HG02571 (cell line): ENCODE data around the gene CHD6.
"Not testable (repeated sequence)": the region's sequence is repeated elsewhere in the genome, so short reads cannot be mapped to it uniquely, and the experiment has no call there.

Experiments
- ATAC-seq: cut with Tn5 transposase; IDR thresholded peaks from one replicate; pipeline ENCODE4 v1.9.1; 2021; ENCODE audit warnings: mild to moderate bottlenecking, moderate library complexity; ENCODE audit not compliant: unreplicated experiment

CHD6 gene

GRCh38 chr20:41551011-41551705 lies 67.0 kb downstream of the CHD6 start:
- ATAC-seq: no peak

GRCh38 chr20:41547221-41547620 lies 71.0 kb downstream of the CHD6 start:
- ATAC-seq: no peak

- ATAC-seq: no peak
Observed at GRCh38 chr20:41546535-41546934, 71.6 kb downstream of the CHD6 start.

GRCh38 chr20:41544472-41544871 lies 73.7 kb downstream of the CHD6 start:
- no peak for ATAC-seq

- no peak for ATAC-seq
Observed at GRCh38 chr20:41540918-41541317, 77.3 kb downstream of the CHD6 start.

GRCh38 chr20:41540459-41540858 lies 77.7 kb downstream of the CHD6 start:
- ATAC-seq: no peak

- ATAC-seq: no peak
Observed at GRCh38 chr20:41538810-41539596, 79.2 kb downstream of the CHD6 start.

GRCh38 chr20:41537865-41538264 lies 80.3 kb downstream of the CHD6 start:
- no peak for ATAC-seq

- not testable (repeated sequence) for ATAC-seq
Observed at GRCh38 chr20:41535551-41535950, 82.6 kb downstream of the CHD6 start.

- no peak for ATAC-seq
Observed at GRCh38 chr20:41534842-41535241, 83.3 kb downstream of the CHD6 start.

GRCh38 chr20:41534170-41534569 lies 84.0 kb downstream of the CHD6 start:
- ATAC-seq: no peak

GRCh38 chr20:41533537-41534136 lies 84.5 kb downstream of the CHD6 start:
- no peak for ATAC-seq

- no peak for ATAC-seq
Observed at GRCh38 chr20:41532935-41533334, 85.2 kb downstream of the CHD6 start.

- ATAC-seq: no peak
Observed at GRCh38 chr20:41531518-41532275, 86.5 kb downstream of the CHD6 start.

GRCh38 chr20:41530923-41531322 lies 87.3 kb downstream of the CHD6 start:
- ATAC-seq: no peak

GRCh38 chr20:41526327-41526726 lies 91.8 kb downstream of the CHD6 start:
- no peak for ATAC-seq

- no peak for ATAC-seq
Observed at GRCh38 chr20:41524980-41525613, 93.1 kb downstream of the CHD6 start.

GRCh38 chr20:41523857-41524256 lies 94.3 kb downstream of the CHD6 start:
- no peak for ATAC-seq

- ATAC-seq: no peak
Observed at GRCh38 chr20:41513829-41514228, 104.3 kb downstream of the CHD6 start.

GRCh38 chr20:41512624-41513023 lies 105.6 kb downstream of the CHD6 start:
- no peak for ATAC-seq
